GM21737 (cell line): ENCODE data around the gene CDC25B.

Source experiments
- ATAC-seq: cut with Tn5 transposase; IDR thresholded peaks from one replicate; pipeline ENCODE4 v1.9.1; 2021; ENCODE audit warnings: mild to moderate bottlenecking, moderate library complexity; ENCODE audit not compliant: unreplicated experiment

Gene CDC25B

DNA sequence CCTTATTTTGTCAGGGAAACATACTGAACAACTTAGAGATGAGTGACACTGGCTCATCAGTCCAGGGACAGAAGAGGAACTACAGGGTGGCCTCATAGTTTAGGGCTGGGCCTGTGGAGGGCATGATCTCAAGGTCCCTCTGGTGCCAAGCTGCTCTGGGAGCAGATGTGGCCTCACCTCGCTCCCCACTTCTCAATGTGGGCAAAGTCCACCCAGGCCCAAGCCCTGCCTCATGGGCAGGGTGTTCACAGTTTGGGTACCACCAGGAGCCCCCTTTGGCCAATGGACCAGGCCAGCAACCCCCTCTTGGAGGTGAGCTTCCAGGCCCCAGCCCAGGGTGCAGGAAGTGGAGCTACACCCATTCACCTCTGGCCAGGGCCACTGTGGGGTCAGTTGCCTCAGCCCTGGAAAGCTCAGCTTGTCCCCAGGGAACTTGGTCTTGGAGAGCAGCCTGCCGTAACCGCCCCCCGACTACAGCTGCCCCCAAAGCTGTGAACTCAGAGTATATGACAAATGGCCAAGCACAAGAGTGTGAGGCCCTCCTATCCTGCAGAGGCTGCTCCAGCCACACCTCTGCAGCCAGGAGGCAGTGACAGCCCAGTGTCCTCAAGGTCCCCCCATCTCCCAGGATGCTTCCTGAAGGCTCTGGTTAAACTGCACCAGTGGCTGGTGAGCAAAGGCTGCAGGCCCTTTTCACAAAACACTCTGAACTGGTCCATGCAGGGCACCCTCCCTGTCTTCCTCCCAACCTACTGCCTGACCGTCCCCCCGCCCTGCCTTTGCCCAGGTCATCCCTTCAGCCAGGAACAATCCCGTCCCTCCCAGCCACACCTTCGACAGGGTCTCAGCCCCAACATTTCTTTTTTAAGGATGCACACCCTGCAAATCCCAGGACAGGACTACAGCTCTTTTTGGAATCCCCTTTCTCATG, 32.2 kb upstream of the CDC25B start:
- ATAC-seq, result no peak

GRCh38 chr20:3764659-3765058, 31.5 kb upstream of the CDC25B start:
- no peak for ATAC-seq

GRCh38 chr20:3765171-3765882, 30.8 kb upstream of the CDC25B start:
- ATAC-seq, result no peak

GRCh38 chr20:3766422-3767109, 29.5 kb upstream of the CDC25B start:
- ATAC-seq, result no peak

DNA sequence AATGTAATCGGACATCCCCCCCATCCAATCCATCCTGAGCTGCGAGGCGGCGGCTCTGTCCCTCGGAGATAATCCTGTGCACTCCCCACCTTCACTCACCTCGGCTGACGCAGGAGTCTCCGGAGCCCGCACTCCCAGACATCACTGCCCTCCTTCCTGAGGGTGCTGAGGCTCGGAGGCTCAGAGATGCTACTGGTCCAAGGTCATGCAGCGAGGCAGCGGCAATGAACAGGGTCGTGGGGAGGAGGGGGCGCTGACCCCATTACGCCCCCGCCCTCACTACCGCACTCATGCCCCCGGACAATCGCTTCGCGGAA, 29.0 kb upstream of the CDC25B start:
- ATAC-seq, result no peak

GRCh38 chr20:3767427-3768341, 28.4 kb upstream of the CDC25B start, which contains the start of gene ADISSP:
ADISSP (minus strand) TSS chr20:3767753; CDS start chr20:3760100, 7,653 bp downstream.
- ATAC-seq, result peak; percentile 93

GRCh38 chr20:3768342-3769130, 27.6 kb upstream of the CDC25B start:
- peak; percentile 38 for ATAC-seq

DNA sequence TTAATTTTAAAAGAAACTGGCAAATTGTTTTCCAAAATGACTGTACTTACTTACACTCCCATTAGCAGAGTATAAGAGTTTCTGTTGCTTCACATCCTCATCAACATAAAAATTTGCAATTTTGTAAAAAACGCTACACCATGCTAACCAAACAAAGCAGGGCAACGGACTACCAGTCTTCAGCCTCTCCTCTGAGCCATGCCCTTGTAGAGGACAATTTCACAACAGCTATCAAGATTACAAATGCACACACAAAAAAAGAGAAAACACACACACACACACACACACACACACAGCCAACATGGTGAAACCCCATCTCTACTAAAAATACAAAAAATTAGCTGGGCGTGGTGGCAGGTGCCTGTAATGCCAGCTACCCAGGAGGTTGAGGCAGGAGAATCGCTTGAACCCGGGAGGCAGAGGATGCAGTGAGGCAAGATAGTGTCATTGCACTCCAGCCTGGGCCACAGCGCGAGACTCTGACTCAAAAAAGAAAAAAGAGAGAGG, 24.5 kb upstream of the CDC25B start:
- ATAC-seq, result no peak

GRCh38 chr20:3775457-3776108, 20.5 kb upstream of the CDC25B start:
- no peak for ATAC-seq

DNA sequence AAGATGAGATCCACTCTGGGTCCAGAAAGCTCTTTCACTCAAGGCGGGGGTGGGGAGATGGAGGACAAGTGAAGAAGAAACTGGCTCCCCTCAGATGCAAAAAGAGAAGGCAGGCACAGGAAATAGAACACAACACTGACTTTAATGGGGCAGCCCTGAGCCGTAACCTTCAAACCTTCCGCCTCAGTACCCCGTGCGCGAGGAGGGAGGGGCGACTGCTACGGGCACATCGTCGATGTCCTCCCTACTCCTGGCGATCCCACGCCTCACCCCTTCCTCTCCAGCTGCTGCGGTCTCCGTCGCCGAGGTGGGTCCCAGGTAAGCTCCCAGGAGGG, 18.8 kb upstream of the CDC25B start:
- ATAC-seq, result no peak

GRCh38 chr20:3777716-3778629, 18.1 kb upstream of the CDC25B start:
- no peak for ATAC-seq

- no peak for ATAC-seq
Measured at GRCh38 chr20:3778976-3779375, 17.1 kb upstream of the CDC25B start.

- no peak for ATAC-seq
Measured at GRCh38 chr20:3781153-3781910, 14.8 kb upstream of the CDC25B start, which contains the start of gene SPEF1. SPEF1 (minus strand) TSS chr20:3781448; CDS start chr20:3781287, 161 bp downstream.

DNA sequence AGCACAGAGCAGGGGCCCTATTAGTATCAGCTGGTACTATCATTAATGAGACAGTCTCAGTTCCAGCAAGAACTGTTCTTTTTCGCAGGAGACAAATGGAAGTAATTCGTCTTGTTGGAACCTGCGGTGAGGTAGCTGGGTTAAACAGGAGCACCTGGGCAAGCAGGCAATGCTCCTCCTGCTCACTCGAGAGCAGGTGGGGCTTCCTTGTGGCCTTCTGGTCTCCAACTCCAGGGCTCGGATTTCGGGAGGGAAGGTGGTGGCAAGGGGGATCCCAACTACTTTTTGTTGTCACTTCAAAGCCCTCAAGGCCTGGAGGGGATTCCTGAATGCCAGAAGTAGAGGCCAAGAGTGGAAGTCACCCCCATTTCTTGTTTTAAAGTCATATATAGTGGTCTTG, 13.5 kb upstream of the CDC25B start:
- ATAC-seq, result no peak

- ATAC-seq, result no peak
Measured at GRCh38 chr20:3783068-3783489, 13.0 kb upstream of the CDC25B start.

GRCh38 chr20:3783511-3784195, 12.5 kb upstream of the CDC25B start:
- ATAC-seq, result no peak
